ENCODE results near the gene RFNG.

RFNG gene

GRCh38 chr17:82022310-82022980 lies 29.2 kb downstream of the RFNG start, which contains the start of gene CENPX:
CENPX (minus strand) TSS chr17:82022878; CDS start chr17:82022861, 17 bp downstream.
- TF ChIP-seq POLR2AphosphoS5 (IDR thresholded peaks at IDR 0.05; ENCODE audit: low read depth), result peak; percentile 33; the same call in 1 of the 2 replicates
- peak; percentile 36 for TF ChIP-seq GABPA (IDR thresholded peaks at IDR 0.05; ENCODE audit: low read depth)
- TF ChIP-seq REST (IDR thresholded peaks at IDR 0.05; ENCODE audit: insufficient replicate concordance, low read depth), result no peak

GRCh38 chr17:82021900-82022309 lies 29.7 kb downstream of the RFNG start:
- Histone ChIP-seq H3K27ac (replicated peaks) (peak overlapping the region; percentile 88), H3K4me3 (replicated peaks; ENCODE audit: insufficient read depth, low read length) (peak overlapping the region; percentile 79), H3K27me3 (ENCODE audit: insufficient read depth, poor library complexity, severe bottlenecking) (no peaks in the 10 kb centered on the region)
- peak in 1 of 2 experiments; percentile 41 for DNase-seq (ENCODE audit: low read depth in 1 of 2, low spot score in 1 of 2)
- TF ChIP-seq REST (IDR thresholded peaks at IDR 0.05; ENCODE audit: insufficient replicate concordance, low read depth) (no peak), CTCF (IDR thresholded peaks at IDR 0.05; ENCODE audit: insufficient read depth, low read length) (no peak), SPI1 (IDR thresholded peaks at IDR 0.05; ENCODE audit: borderline replicate concordance, low read depth) (no peak), GABPA (IDR thresholded peaks at IDR 0.05; ENCODE audit: low read depth) (no peak), POLR2AphosphoS5 (IDR thresholded peaks at IDR 0.05; ENCODE audit: low read depth) (no peak)

More at GRCh38 chr17:82022310-82022980, 29.2 kb downstream of the RFNG start, which contains the start of gene CENPX:
- no peak for DNase-seq (ENCODE audit: low read depth in 1 of 2, low spot score in 1 of 2)
- no peaks in the 10 kb centered on the region for H3K27me3 ChIP-seq (ENCODE audit: insufficient read depth, poor library complexity, severe bottlenecking)
- peak within 1 kb of the TSS; percentile 85 for H3K4me3 ChIP-seq (replicated peaks; ENCODE audit: insufficient read depth, low read length)
- peak within 1 kb of the TSS; percentile 88 for H3K27ac ChIP-seq (replicated peaks)

- H3K27ac ChIP-seq (replicated peaks), result peak overlapping the region; percentile 88
- peak in 1 of 2 experiments; percentile 75 for DNase-seq (ENCODE audit: low read depth in 1 of 2, low spot score in 1 of 2)
- peak overlapping the region; percentile 79 for H3K4me3 ChIP-seq (replicated peaks; ENCODE audit: insufficient read depth, low read length)
- TF ChIP-seq CTCF (IDR thresholded peaks at IDR 0.05; ENCODE audit: insufficient read depth, low read length) (peak; percentile 84), REST (IDR thresholded peaks at IDR 0.05; ENCODE audit: insufficient replicate concordance, low read depth) (no peak)
- no peaks in the 10 kb centered on the region for H3K27me3 ChIP-seq (ENCODE audit: insufficient read depth, poor library complexity, severe bottlenecking)
These were observed 30.3 kb downstream of the RFNG start for GRCh38 chr17:82021107-82021899.
